KOPT-K1 (cell line): ENCODE results near the gene CREBBP.

Experiments used
- H3K27ac ChIP-seq: fragments of 200-600 bp; sonication (generic); 2 replicates; pipeline ENCODE4 v1.5.1; 2016; ENCODE audit warnings: antibody characterized with exemption, mild to moderate bottlenecking, low read depth, low read length; ENCODE audit not compliant: poor library complexity, severe bottlenecking
- H3K36me3 ChIP-seq: fragments of 200-600 bp; sonication (generic); 2 replicates; pipeline ENCODE4 v1.5.1; 2017; ENCODE audit warnings: antibody characterized with exemption, mild to moderate bottlenecking, low read length, moderate library complexity; ENCODE audit not compliant: insufficient read depth
- H3K9me3 ChIP-seq: fragments of 200-600 bp; sonication (generic); 2 replicates; pipeline ENCODE4 v1.5.1; 2017; ENCODE audit warnings: antibody characterized with exemption, low read length, mild to moderate bottlenecking; ENCODE audit not compliant: insufficient read depth, poor library complexity, severe bottlenecking

CREBBP gene

DNA sequence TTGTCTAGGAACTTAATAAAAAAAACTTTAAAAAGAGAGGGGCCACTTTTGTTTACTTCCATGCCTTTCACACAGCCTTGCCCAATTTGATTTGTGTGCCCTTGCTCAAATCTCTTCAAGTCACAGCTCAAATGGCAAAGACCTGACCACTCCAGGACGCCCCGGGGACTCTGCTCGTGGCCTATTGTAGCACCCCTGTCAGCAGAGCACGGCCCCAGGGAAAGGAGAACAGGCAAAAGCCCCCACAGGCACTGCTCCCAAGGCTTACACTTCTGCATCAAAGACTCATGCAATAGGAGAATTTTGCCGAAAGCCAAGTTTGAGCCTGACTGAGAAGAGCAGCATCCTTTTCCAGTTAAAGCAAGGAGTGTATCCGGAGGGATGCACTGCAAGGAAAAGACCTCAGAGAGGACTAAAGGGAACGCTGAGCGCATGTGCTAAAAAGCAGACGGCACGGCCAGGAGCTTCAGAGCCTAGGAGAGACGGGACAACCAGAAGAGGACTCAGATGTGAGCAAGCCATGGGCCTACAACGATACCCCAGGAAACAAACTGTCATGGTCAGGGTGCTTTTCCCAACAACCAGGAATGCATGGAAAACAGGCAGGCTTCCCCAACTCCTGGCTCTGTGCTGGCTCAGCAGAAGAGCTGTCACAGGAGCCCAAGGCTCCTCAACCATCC, 8.2 kb downstream of the CREBBP start:
- H3K27ac ChIP-seq, result no peak overlapping the region
- H3K36me3 ChIP-seq, result no peaks in the 10 kb centered on the region
- no peaks in the 10 kb centered on the region for H3K9me3 ChIP-seq

DNA sequence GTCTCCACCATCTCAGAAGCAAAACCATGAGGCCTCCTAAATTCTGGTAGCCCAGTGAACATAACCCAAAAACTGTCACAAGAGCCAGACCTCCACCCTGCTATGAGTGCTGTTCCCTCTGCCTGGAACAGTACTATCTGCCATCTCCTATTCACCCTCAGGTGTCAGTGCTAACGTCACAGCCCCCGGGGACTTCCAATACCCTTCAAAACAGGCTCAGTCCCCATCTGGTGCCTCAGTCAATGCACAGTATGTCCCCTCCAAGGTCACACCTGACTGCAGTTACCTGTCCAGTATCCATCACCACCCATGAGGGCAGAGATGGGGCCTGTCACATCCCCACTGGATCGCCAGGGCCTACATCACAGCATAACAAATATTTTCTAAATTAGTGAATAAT, 11.5 kb downstream of the CREBBP start:
- Histone ChIP-seq H3K27ac (no peak overlapping the region), H3K9me3 (no peaks in the 10 kb centered on the region), H3K36me3 (no peaks in the 10 kb centered on the region)

DNA sequence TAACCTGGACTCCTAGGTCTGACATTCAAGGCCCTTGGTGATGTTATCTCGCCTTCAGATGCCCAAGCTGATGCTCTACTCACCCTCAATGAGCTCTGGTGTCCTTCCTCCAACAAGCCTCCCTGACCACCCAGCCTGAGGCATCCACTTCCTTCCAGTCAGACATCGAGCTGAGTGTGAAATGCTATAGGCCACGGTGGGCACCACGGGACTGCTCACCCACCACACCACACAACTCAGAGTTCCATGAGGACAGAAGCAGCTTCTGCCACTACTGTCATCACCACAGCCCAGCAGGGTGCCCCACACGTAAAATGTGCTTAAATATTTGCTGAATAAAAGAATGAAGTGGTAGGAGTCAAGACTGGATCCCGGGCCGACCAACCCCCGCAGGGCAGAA, 12.0 kb downstream of the CREBBP start:
- no peak overlapping the region for H3K27ac ChIP-seq
- no peaks in the 10 kb centered on the region for H3K36me3 ChIP-seq
- no peaks in the 10 kb centered on the region for H3K9me3 ChIP-seq

DNA sequence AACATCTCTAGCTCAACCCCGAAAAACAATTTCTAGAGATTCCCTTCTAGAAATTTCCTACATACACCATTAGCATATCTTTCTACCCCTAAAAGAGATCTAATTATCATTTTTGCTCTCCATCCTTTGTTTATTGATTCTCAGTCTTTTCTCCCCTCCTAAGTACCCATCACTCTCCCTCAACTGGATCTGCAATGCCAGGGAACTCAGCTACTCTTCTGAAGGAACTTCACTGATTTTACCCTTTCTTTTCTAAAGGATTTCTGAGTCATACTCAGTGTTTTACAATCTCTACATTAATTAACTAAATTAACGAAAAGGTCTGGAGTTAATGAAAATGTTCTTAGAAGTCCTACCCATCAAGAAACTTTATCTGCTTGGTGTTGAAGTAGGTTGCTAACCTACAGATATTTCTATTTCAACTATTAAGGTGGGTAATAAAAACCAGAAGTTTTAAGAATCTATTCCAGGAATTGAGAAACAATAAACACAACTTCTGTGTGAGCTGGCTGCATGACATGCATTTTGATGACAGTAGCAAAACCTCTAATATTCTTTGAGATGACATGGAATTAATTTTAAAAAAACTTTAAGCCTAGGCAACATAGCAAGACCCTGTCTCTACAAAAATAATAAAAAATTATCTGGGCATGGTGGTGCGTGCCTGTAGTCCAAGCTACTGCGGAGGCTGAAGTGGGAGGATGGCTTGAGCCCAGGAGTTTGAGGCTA, 13.6 kb downstream of the CREBBP start:
- Histone ChIP-seq H3K9me3 (no peaks in the 10 kb centered on the region), H3K36me3 (no peaks in the 10 kb centered on the region), H3K27ac (no peak overlapping the region)

DNA sequence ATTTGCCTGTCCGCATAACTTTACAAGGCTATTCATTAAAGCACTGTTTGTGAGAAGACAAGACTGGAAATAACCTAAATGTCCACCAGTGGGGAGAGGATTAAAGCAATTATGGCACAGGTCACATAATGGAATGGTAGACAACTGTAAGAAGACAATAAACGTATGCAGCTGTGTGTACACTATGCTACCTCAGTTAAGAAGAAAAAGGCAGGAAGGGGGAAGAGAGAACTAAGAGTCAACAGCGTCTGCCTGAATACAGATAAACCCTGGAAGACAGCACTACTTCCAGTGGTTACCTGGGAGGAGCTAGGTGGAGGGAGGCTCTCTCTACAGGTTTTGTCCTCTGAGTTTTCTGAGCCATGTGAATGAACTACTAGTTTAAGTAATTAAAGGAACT, 15.3 kb downstream of the CREBBP start:
- Histone ChIP-seq H3K36me3 (no peaks in the 10 kb centered on the region), H3K27ac (no peak overlapping the region), H3K9me3 (no peaks in the 10 kb centered on the region)

DNA sequence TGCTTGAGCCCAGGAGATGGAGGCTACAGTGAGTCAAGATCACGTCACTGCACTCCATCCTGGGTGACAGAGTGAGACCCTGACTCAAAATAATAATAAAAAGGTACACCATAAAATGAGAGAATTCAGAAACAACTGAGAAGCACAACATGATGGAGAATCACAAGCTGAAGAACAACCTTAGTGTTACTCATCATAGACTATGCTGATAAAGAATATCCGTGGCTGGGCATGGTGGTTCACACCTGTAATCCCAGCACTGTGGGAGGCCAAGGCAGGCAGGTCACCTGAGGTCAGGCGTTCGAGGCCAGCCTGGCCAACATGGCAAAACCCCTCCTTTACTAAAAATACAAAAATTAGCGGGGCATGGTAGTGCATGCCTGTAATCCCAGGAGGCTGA, 16.0 kb downstream of the CREBBP start:
- Histone ChIP-seq H3K9me3 (no peaks in the 10 kb centered on the region), H3K27ac (no peak overlapping the region), H3K36me3 (no peaks in the 10 kb centered on the region)

DNA sequence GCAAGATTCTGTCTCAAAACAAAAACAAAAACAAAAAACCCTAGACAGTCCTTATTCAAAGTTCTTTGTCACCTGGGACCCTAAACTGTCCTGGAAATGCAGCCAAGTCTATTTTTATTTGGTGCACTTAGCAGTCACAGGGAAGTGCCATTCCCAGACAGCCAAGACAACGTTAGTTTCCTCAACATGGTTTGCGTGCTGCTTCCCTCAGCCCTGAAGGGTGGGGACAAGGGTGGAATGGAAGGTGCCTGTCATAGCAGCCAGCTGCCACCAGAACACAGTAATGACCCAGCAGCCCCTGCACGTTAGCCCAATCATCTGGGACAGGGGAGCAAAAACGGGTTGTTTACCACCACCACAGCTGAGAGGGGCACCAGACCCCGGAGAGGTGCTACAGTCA, 16.9 kb downstream of the CREBBP start:
- Histone ChIP-seq H3K27ac (no peak overlapping the region), H3K36me3 (no peaks in the 10 kb centered on the region), H3K9me3 (no peaks in the 10 kb centered on the region)

DNA sequence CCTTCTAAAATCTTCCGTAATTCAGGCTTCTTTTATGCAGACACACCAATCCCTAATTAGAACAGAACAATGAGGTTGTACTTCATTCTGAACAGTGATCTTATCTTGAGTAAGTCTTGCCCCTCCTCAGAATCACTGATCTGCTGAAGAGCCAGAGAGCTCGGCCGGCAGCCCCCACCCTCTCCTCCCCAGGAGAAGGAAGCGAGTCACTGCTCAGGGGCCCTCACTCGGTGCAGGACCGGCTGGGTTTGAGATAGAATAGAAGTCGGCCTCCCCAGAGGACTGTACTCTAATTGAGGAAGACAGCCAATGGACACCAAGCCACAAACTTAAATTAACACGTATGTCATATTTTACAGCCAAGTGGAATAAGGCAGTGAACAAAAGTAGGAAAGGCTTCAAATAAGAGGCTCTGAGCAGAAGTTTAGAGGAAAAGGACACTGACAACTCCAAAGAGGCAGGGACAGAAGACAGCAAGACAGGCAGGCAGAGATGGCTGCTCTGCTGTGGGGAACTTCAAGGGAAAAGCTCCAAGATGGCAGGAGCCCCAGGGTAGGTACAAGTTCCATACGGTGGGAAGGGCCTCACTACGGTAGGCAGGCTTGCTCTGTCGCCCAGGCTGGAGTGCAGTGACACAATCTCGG, 18.6 kb downstream of the CREBBP start:
- Histone ChIP-seq H3K36me3 (no peaks in the 10 kb centered on the region), H3K9me3 (no peaks in the 10 kb centered on the region), H3K27ac (no peak overlapping the region)

DNA sequence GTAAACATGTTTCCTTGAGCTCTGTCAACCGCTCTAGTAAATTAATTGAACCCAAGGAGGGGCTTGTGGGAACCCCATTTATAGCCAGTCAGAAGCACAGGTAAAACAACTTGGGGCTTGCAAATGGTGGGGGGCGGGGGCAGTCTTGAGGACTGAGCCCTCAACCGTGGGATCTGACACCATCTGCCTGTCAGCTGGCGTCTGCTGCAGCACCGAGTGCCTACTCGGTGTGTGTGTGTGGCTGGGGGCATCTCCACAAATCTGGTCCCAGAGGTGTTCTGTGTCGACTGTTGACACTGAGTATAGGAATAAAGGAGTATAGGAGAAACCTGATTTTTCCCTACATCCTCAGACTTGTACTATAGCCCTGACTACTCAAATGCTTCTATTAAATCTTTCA, 20.6 kb downstream of the CREBBP start:
- Histone ChIP-seq H3K27ac (no peak overlapping the region), H3K36me3 (no peaks in the 10 kb centered on the region)

DNA sequence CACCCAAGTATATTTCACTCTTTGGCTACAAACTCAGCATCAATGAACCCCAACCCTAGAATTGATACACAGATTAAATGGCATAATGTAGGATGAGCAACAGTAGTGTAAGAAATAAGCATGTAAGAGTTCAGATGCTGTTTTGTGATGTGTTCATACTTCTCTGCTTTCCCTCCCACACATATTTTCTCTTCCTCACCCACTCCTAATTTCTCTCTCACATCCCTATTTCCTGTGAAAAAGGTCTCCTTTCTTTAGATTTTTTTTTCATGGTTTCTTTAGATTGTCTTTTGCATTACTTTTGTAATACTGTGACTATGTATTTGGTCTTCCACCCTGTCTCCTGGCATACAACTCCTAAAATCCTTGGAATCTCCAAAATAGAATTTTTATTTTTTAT, 21.7 kb downstream of the CREBBP start:
- no peaks in the 10 kb centered on the region for H3K36me3 ChIP-seq
- H3K27ac ChIP-seq, result no peak overlapping the region
- H3K9me3 ChIP-seq, result no peaks in the 10 kb centered on the region

More for the DNA sequence above, 20.6 kb downstream of the CREBBP start:
- no peaks in the 10 kb centered on the region for H3K9me3 ChIP-seq

DNA sequence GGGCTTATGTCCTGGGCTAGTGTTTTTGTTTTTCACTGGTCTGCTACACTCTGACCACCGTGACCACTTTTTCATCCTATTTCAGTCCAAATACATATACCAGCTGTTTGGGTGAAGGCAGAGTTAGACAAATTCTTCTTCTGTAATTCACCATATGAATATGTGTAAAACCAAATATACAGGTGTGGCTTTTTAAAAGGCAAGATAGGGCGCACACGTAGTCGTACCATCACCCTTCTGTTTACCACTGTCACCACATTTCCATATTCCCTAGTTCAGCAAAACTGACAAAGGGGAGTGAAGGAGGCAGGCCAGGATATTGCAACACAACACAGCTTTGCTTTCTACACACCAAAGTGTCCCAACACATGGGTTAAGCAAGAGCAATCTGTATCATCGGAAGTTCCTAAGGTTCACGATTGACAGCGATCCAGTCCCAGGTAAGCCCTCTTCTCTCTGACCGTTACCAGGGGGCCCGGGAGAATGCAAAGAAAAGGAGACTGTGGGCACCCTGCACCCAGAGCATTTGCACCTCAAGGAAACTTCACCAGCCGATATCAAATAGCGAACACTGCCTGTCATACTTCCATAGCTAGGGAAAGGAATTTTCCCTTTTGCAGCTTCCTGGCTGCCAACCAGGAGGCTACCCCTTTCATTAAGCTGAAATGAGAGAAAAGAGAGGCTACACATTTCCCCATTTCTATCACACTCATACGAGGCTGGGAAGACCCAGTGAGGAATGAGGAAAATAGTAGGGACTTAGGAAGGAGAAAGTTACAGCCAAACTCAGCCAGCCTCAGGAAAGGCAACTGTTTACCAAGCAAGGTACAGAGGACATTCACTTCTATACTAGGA, 23.1 kb downstream of the CREBBP start:
- Histone ChIP-seq H3K9me3 (no peaks in the 10 kb centered on the region), H3K27ac (no peak overlapping the region)

DNA sequence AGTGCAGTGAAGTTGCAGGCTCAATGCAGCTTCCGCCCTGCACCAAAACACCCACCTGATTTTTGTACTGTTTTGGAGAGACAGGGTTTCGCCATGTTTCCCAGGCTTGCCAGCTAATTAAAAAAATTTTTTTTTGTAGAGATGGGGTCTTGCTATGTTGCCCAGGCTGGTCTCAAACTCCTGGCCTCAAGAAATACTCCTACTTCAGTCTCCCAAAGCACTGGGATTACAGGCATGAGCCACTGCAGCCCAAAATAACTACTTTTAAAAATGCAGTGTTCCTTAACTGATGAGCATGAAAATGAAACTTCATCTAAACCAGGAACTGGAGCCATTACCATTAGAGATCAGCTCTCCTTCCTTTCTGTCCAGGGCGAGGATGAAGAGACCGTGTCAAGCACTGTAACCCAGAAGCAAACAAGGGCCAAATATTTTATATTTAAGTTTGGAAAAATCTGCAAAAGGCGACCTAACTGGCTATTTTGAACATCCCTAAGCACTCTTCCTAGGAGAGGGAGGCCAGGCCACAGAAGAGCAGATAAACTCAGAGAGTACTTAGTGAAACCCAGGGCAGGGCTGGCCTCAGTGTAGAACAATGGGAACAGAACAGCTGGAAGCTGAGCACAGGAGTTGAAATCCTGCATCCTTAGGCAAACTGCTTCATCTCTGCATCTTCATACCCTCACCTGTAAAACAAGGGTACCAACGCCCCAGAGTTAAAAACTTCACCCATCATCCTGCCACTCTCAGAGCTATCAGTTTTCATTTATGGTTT, 24.0 kb downstream of the CREBBP start:
- Histone ChIP-seq H3K36me3 (no peaks in the 10 kb centered on the region), H3K9me3 (no peaks in the 10 kb centered on the region), H3K27ac (no peak overlapping the region)

More for the DNA sequence above, 23.1 kb downstream of the CREBBP start:
- no peaks in the 10 kb centered on the region for H3K36me3 ChIP-seq

DNA sequence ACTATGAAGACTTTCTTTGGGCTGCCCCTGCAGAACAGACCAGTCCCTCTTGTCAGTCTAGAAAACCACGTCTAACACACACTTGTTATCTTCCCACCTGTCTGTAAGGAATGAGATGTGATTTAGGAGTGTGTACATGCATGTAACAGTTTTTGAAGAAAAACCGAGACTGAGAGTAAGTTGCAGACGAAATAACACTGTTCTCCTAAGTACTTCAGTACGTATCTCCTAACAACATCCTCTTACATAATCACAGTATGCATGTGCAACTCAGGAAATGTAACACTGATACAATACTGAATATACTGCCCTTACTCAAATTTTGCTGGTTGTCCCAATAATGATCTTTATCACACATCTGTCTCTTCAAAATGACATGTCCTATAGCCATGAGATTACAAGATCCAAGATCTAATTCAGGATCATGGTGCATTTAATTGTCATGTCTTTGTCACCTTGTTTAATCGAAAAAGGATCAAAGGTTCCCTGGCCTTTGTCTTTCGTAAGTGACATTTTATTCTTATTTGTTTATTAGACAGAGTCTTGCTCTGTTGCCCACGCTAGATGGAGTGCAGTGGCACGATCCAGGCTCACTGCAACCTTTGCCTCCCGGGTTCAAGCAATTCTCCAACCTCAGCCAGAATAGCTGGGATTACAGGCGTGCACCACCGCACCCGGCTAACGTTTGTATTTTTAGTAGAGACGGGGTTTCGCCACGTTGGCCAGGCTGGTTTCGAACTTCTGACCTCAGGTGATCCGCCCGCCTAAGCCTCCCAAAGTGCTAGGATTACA, 25.6 kb downstream of the CREBBP start:
- no peaks in the 10 kb centered on the region for H3K9me3 ChIP-seq
- H3K36me3 ChIP-seq, result peaks cover 9% of the 10 kb centered on the region
- no peak overlapping the region for H3K27ac ChIP-seq

DNA sequence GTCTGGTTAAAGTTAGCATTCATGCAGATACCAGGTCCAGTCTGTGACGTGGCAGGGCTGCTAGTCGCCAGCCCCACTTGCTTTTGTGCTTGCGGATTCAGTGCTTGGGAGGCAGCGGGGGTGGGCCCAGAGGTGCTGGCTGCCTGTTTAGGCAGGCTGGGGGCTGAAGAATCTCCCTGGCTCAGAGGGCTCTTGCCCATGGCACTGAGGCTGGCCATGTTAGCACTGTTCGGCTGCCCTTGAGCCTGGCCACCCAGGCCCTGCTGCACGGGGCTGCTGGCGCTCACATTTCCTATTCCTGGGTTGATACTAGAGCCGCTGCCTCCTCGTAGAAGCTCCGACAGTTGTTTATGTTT, 30.0 kb downstream of the CREBBP start:
- no peak overlapping the region for H3K27ac ChIP-seq
- peaks cover 44% of the 10 kb centered on the region for H3K36me3 ChIP-seq

More for the DNA sequence above, 30.0 kb downstream of the CREBBP start:
- H3K9me3 ChIP-seq, result no peaks in the 10 kb centered on the region
